DND-41 (cell line): ENCODE measurements around the gene ZNF384.
"Not testable (repeated sequence)": the region's sequence is repeated elsewhere in the genome, so short reads cannot be mapped to it uniquely, and the experiment has no call there.

Source experiments
- CTCF ChIP-seq: IDR thresholded peaks from 2 replicates; pipeline ENCODE4 v1.5.1; 2012; ENCODE audit warnings: borderline replicate concordance, low read length, moderate library complexity, mild to moderate bottlenecking; ENCODE audit not compliant: poor library complexity, severe bottlenecking; ENCODE audit errors: extremely low read depth
- EZH2 ChIP-seq: IDR thresholded peaks from 3 replicates; pipeline ENCODE4 v1.6.1; 2012; ENCODE audit warnings: borderline replicate concordance, low read depth, mild to moderate bottlenecking, moderate library complexity, low read length, inconsistent platforms; ENCODE audit not compliant: severe bottlenecking

- not testable (repeated sequence) for TF ChIP-seq EZH2, CTCF
These were observed 19.2 kb upstream of the ZNF384 start for GRCh38 chr12:6708351-6708750.
